Measurements from ENCODE around the gene AURKA. TPM values are rescaled to one million over a fixed set of nuclear protein-coding genes. Genes with fewer than 3 reads are reported as not detected.
A peak's percentile ranks its signal among the peaks of the same experiment; 100 is the strongest.

Gene AURKA
- 75.8 and 96.9 TPM in 2 replicates for total RNA-seq (2014; rRNA removed; shearing (Covaris generic))
- polyA plus RNA-seq (2016; fragmentation: Nextera tagmentation; extraction: Ambion mirVana): 79.3 and 82.0 TPM in 2 replicates
- long read RNA-seq, transcript AURKA-208 (9 exons, 2,114 nt): major isoform, 13 of 75 reads
- long read RNA-seq, transcript AURKA-203 (10 exons, 2,112 nt): minor isoform, 6 of 75 reads
- long read RNA-seq, transcript AURKA-206 (9 exons, 2,169 nt): minor isoform, 6 of 75 reads
- long read RNA-seq, partial matches to known transcripts: 9 of 75 reads
- long read RNA-seq, other reads (novel, unspliced or antisense): 27 of 75 reads

GRCh38 chr20:56392132-56392880 lies at the start of gene AURKA, which contains the start of gene CSTF1:
Gene AURKA, minus strand, starts transcription at chr20:56392215. Its CDS starts 4,018 bp downstream, at chr20:56388197.
Gene CSTF1, plus strand, starts transcription at chr20:56392645. Its CDS starts 2,908 bp downstream, at chr20:56395553.
- Mint-ChIP-seq H3K4me3 (no peak within 1 kb of the TSS), H3K27ac (peak within 1 kb of the TSS; percentile 85), H3K36me3 (ENCODE audit: low read depth) (peaks cover 62% of the 10 kb centered on the region), H3K9me3 (no peaks in the 10 kb centered on the region; the same call in 2 of the 3 replicates), H3K27me3 (ENCODE audit: insufficient read depth, low read depth, poor library complexity) (peaks cover 6% of the 10 kb centered on the region), H3K4me1 (peaks cover 9% of the 10 kb centered on the region)
- H3K4me1 ChIP-seq (ENCODE audit: insufficient read depth): peaks cover 15% of the 10 kb centered on the region
- TF ChIP-seq POLR2AphosphoS5 (IDR thresholded peaks at IDR 0.05; ENCODE audit: low read depth) (peak; percentile 47), CTCF (conservative IDR thresholded peaks at IDR 0.05; ENCODE audit: low read depth in 2 of 2) (no peak), CREB1 (CRISPR knock-in tag; IDR thresholded peaks at IDR 0.05; ENCODE audit: low read depth) (peak; percentile 95), ZNF114 (CRISPR knock-in tag; IDR thresholded peaks at IDR 0.05) (0 out of 2 replicates have a peak, but pooled peaks have one; percentile 54), ETS1 (IDR thresholded peaks at IDR 0.05) (peak; percentile 80)
- no peaks in the 10 kb centered on the region for H3K27me3 ChIP-seq (ENCODE audit: insufficient read depth)
- peaks cover 39% of the 10 kb centered on the region for H3K36me3 ChIP-seq (ENCODE audit: insufficient read depth)
- peak within 1 kb of the TSS; percentile 92 for H3K4me3 ChIP-seq
- H3F3A ChIP-seq (replicated peaks; ENCODE audit: low read depth): 0 out of 2 replicates have a peak, but pooled peaks cover under 1% of the 10 kb centered on the region
- ATAC-seq (peak; percentile 95), DNase-seq (ENCODE audit: low spot score) (peak; percentile 99)
- H3K4me2 ChIP-seq: peak within 1 kb of the TSS; percentile 90
- H3K27ac ChIP-seq (ENCODE audit: low read depth): peak within 1 kb of the TSS; percentile 91
- H3K79me2 ChIP-seq (replicated peaks; ENCODE audit: insufficient read depth): peaks cover 75% of the 10 kb centered on the region
- H3K9me2 ChIP-seq (ENCODE audit: insufficient read depth): no peaks in the 10 kb centered on the region
- H2AFZ ChIP-seq: peak within 1 kb of the TSS; percentile 72
- H4K20me1 ChIP-seq (replicated peaks; ENCODE audit: insufficient read depth): peaks cover 25% of the 10 kb centered on the region

GRCh38 chr20:56440346-56441007 lies 48.5 kb upstream of the AURKA start:
- H3K4me3 ChIP-seq: no peak overlapping the region
- TF ChIP-seq ZNF462 (CRISPR knock-in tag; IDR thresholded peaks at IDR 0.05) (no peak), NANOG (IDR thresholded peaks at IDR 0.05; ENCODE audit: borderline replicate concordance) (no peak), JUNB (IDR thresholded peaks at IDR 0.05; ENCODE audit: unreplicated experiment) (no peak), ZNF331 (CRISPR knock-in tag; IDR thresholded peaks at IDR 0.05; ENCODE audit: low read depth) (no peak), ZNF114 (CRISPR knock-in tag; IDR thresholded peaks at IDR 0.05) (no peak)

More at GRCh38 chr20:56440346-56441007, 48.5 kb upstream of the AURKA start:
- DNase-seq (ENCODE audit: low spot score) (no peak), ATAC-seq (no peak)
- H3K36me3 ChIP-seq (ENCODE audit: insufficient read depth): no peaks in the 10 kb centered on the region
- H3K4me3 Mint-ChIP-seq: no peak overlapping the region
- no peak overlapping the region for H3K4me2 ChIP-seq
- no peaks in the 10 kb centered on the region for H3K36me3 Mint-ChIP-seq (ENCODE audit: low read depth)
- H3K4me1 ChIP-seq (ENCODE audit: insufficient read depth): no peaks in the 10 kb centered on the region
- no peaks in the 10 kb centered on the region for H3K9me2 ChIP-seq (ENCODE audit: insufficient read depth)
- no peaks in the 10 kb centered on the region for H3F3A ChIP-seq (replicated peaks; ENCODE audit: low read depth)
- H3K9me3 Mint-ChIP-seq: no peaks in the 10 kb centered on the region
- no peak overlapping the region for H2AFZ ChIP-seq
- H3K27me3 Mint-ChIP-seq (ENCODE audit: insufficient read depth, low read depth, poor library complexity): peaks cover 5% of the 10 kb centered on the region
- H3K27ac Mint-ChIP-seq: no peak overlapping the region
- no peaks in the 10 kb centered on the region for H3K27me3 ChIP-seq (ENCODE audit: insufficient read depth)
- no peak overlapping the region for H3K27ac ChIP-seq (ENCODE audit: low read depth)
- H4K20me1 ChIP-seq (replicated peaks; ENCODE audit: insufficient read depth): no peaks in the 10 kb centered on the region
- no peaks in the 10 kb centered on the region for H3K4me1 Mint-ChIP-seq
- H3K79me2 ChIP-seq (replicated peaks; ENCODE audit: insufficient read depth): no peaks in the 10 kb centered on the region
